NT2/D1 (cell line): ENCODE results near the gene UBE4B.
"Not testable (repeated sequence)": the region's sequence is repeated elsewhere in the genome, so short reads cannot be mapped to it uniquely, and the experiment has no call there.

ENCODE experiments used
- DNase-seq: peaks from one replicate; pipeline ENCODE4 v3.0.0-alpha.2; 2011; ENCODE audit warnings: low read depth, low spot score
- H3K27me3 ChIP-seq: 2 replicates; pipeline ENCODE4 v1.6.0; 2011; ENCODE audit warnings: mild to moderate bottlenecking; ENCODE audit not compliant: insufficient read length, insufficient read depth
- H3K36me3 ChIP-seq: 2 replicates; pipeline ENCODE4 v1.6.1; 2011; ENCODE audit warnings: mild to moderate bottlenecking, low read length, mixed read lengths; ENCODE audit not compliant: insufficient read depth, insufficient read length
- H3K4me1 ChIP-seq: 2 replicates; pipeline ENCODE4 v1.5.1; 2011; ENCODE audit not compliant: insufficient read depth, insufficient read length
- H3K4me3 ChIP-seq: 2 replicates; pipeline ENCODE4 v1.5.1; 2011; ENCODE audit warnings: low read depth; ENCODE audit not compliant: insufficient read length
- H3K9ac ChIP-seq: 2 replicates; pipeline ENCODE4 v1.6.0; 2011; ENCODE audit warnings: low read depth; ENCODE audit not compliant: insufficient read length
- H3K9me3 ChIP-seq: 2 replicates; pipeline ENCODE4 v1.5.1; 2011; ENCODE audit warnings: mild to moderate bottlenecking, low read length; ENCODE audit not compliant: insufficient read depth
- SUZ12 ChIP-seq: IDR thresholded peaks from 2 replicates; pipeline ENCODE4 v1.6.1; 2011; ENCODE audit not compliant: insufficient read length, insufficient read depth; ENCODE audit errors: extremely low read depth
- YY1 ChIP-seq: IDR thresholded peaks from 2 replicates; pipeline ENCODE4 v1.6.1; 2011; ENCODE audit not compliant: insufficient read length, insufficient read depth
- ZNF274 ChIP-seq: IDR thresholded peaks from 2 replicates; pipeline ENCODE4 v1.6.1; 2011; ENCODE audit warnings: mild to moderate bottlenecking, low read depth, low read length

UBE4B gene

DNA sequence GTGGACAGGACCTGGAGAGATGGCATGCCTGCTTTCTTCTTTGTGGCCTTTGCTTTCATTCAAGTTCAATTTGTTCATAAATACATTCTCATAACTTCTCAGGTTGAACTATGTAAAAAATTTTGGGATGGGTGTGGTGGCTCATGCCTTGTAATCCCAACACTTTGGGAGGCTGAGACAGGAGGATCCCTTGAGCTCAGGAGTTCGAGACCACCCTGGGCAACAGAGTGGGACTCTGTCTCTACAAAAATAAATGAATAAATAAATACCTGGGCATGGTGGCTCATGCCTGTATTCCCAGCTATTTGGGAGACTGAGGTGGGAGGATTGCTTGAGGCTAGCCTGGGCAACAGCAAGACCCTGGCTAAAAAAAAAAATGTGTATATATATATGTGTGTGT lies 179.7 kb downstream of the UBE4B start:
- H3K9ac ChIP-seq: peak overlapping the region; percentile 32
- H3K36me3 ChIP-seq: no peaks in the 10 kb centered on the region
- no peaks in the 10 kb centered on the region for H3K27me3 ChIP-seq
- TF ChIP-seq ZNF274: no peak
- no peak for TF ChIP-seq YY1
- H3K4me1 ChIP-seq: no peaks in the 10 kb centered on the region
- DNase-seq: no peak
- H3K9me3 ChIP-seq: no peaks in the 10 kb centered on the region
- no peak overlapping the region for H3K4me3 ChIP-seq

DNA sequence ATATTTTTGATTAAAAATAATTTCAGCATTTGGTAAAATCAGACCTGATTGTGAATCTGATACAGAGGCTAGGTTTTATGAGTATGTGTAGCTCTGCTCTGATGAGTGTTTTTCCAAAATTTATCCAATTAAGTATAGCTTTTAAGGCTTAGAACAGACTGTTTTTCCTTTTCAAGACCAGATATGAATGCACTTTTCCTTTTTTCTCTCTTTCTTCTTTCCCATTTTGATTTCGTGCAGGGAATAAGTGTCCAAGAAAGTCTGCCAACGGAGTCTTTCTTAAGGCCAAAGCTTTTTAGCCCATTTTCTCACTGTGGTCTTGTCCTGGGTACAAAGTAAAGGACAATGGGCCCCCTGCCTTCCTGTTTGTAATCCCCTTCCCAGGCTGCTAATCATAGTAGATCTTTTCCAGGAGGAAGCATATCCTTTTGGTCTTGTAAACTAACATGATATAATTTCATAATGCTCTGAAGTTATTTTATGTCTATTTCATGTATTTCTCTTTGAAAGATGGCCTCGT lies 180.5 kb downstream of the UBE4B start:
- no peaks in the 10 kb centered on the region for H3K36me3 ChIP-seq
- no peaks in the 10 kb centered on the region for H3K4me1 ChIP-seq
- no peak for TF ChIP-seq ZNF274
- no peaks in the 10 kb centered on the region for H3K9me3 ChIP-seq
- DNase-seq: no peak
- no peaks in the 10 kb centered on the region for H3K27me3 ChIP-seq
- H3K4me3 ChIP-seq: no peak overlapping the region
- H3K9ac ChIP-seq: peak overlapping the region; percentile 32

DNA sequence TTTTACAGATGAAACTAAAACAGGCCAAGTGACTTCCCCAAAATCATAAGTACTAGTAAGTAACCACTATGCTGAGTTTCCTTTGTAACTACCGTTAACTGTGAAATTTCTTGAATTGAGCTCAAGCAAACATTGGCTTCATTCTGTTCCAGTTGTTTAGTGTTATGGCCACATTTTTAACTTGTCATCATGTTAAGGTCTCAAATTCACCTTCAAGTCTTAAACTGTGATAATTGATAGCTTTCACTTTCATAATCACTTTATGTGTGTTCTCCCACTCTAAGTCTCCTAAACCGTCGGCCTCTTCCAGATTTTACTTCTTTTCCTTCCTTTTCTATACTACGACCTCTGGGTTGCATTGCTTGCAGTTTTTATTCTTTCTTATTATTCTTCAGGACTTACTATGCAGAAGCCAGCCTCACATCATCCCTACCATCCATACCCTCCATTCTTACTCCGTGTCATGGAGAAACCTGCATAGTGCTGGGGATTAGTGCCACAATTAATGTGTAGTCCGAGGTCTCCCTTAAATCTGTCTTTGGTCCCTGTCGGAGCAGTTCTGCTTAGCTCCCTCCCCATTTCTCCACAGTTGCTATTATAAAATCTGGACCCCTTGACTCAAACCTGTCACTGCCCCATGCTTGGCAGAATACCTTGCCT lies 183.5 kb downstream of the UBE4B start:
- H3K9me3 ChIP-seq: no peaks in the 10 kb centered on the region
- TF ChIP-seq YY1: no peak
- TF ChIP-seq ZNF274: no peak
- H3K9ac ChIP-seq: no peak overlapping the region
- no peaks in the 10 kb centered on the region for H3K27me3 ChIP-seq
- no peaks in the 10 kb centered on the region for H3K36me3 ChIP-seq
- no peak overlapping the region for H3K4me3 ChIP-seq
- DNase-seq: no peak
- no peaks in the 10 kb centered on the region for H3K4me1 ChIP-seq

DNA sequence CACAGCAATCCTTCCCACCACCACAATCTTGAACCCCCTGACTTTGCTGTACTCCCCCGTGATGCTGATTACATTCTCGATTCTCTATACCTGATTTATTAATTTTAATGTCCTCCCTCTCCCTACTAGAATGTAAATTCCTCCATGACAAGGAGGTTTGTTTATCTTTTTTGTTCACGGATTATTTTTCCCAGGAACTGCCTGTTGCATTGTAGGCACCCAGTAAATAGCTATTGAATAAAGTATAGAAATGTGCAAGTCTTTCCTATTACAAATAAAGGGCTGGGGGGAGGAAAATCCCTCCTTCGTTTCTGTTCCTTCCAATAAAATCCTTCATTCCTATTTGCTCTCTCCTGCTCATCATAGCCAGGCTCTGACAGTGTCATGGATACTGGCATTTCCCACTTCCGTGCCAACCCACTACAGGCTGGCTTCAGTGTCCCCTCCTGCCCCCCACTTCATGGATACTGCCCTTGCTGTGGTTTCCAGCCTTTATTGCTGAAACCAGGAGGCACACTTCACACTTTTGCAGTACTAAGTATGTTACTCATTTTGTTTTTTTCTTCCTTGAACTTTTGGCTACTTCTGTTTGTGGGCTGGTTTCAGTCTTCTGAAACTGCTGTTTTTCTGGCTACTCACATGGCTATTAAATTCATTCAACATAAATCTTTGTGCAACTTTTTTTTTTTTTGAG lies 185.1 kb downstream of the UBE4B start:
- no peak for DNase-seq
- Histone ChIP-seq H3K4me3 (no peak overlapping the region), H3K27me3 (no peaks in the 10 kb centered on the region), H3K36me3 (no peaks in the 10 kb centered on the region), H3K9ac (no peak overlapping the region), H3K9me3 (no peaks in the 10 kb centered on the region), H3K4me1 (no peaks in the 10 kb centered on the region)
- TF ChIP-seq ZNF274: no peak
- no peak for TF ChIP-seq YY1
- TF ChIP-seq SUZ12: no peak

DNA sequence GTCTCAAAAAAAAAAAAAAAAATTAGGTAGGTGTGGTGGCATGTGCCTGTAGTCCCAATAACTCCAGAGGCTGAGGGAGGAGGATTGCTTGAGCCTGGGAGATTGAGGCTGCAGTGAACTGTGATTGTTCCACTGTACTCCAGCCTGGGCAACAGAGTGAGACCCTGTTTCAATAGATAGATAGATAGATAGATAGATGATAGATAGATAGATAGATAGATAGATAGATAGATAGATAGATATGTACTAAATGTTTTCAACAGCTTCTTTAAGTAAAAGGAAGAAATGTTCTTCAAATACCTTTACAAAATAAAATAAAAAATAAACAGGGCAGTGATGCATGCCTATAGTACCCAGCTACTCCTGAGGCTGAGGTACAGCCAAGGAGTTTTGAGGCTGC lies 187.4 kb downstream of the UBE4B start:
- no peaks in the 10 kb centered on the region for H3K27me3 ChIP-seq
- no peaks in the 10 kb centered on the region for H3K4me1 ChIP-seq
- TF ChIP-seq SUZ12 (no peak), ZNF274 (no peak), YY1 (no peak)
- H3K9ac ChIP-seq: no peak overlapping the region
- H3K9me3 ChIP-seq: no peaks in the 10 kb centered on the region; the same call in 1 of the 2 replicates
- H3K36me3 ChIP-seq: no peaks in the 10 kb centered on the region
- no peak overlapping the region for H3K4me3 ChIP-seq
- DNase-seq: no peak

DNA sequence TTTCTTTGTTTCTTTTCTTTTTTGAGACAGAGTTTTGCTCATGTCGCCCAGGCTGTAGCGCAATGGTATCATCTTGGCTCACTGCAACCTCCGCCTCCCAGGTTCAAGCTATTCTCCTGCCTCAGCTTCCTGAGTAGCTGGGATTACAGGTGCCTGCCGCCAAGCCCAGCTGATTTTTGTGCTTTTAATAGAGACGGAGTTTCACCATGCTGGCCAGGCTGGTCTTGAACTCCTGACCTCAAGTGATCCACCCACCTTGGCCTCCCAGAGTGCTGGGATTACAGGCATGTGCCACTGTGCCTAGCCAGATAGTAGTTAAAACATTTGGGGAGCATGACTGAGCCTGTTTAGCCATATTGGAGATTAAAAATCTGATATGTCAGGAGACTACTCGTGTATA lies 187.9 kb downstream of the UBE4B start:
- not testable (repeated sequence) for H3K36me3 ChIP-seq, DNase-seq, H3K9me3 ChIP-seq, H3K4me1 ChIP-seq, H3K9ac ChIP-seq, H3K27me3 ChIP-seq, H3K4me3 ChIP-seq

DNA sequence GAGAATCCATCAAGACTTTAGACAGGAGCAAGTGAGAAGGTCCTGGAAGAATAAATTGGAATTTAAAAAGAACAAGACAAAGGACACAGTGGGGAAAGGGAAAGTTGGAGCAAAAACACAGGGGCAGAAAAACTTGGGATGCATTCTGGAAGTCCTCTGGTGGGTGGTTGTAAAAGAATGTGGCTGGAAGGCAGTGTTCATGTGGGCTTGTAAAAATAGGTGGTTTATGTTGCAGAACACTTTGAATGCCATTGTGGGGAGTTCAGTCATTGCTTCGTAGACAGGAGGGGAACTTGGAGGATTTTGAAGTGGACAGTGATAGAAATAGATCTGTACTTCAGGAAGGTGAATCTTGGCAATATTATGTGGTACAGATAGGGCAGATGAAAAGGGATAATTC lies 192.8 kb downstream of the UBE4B start:
- H3K4me1 ChIP-seq: no peaks in the 10 kb centered on the region
- H3K27me3 ChIP-seq: no peaks in the 10 kb centered on the region
- TF ChIP-seq YY1 (no peak), ZNF274 (no peak), SUZ12 (no peak)
- H3K9me3 ChIP-seq: no peaks in the 10 kb centered on the region; the same call in 1 of the 2 replicates
- H3K36me3 ChIP-seq: no peaks in the 10 kb centered on the region
- DNase-seq: no peak
- H3K9ac ChIP-seq: no peak overlapping the region
- no peak overlapping the region for H3K4me3 ChIP-seq

DNA sequence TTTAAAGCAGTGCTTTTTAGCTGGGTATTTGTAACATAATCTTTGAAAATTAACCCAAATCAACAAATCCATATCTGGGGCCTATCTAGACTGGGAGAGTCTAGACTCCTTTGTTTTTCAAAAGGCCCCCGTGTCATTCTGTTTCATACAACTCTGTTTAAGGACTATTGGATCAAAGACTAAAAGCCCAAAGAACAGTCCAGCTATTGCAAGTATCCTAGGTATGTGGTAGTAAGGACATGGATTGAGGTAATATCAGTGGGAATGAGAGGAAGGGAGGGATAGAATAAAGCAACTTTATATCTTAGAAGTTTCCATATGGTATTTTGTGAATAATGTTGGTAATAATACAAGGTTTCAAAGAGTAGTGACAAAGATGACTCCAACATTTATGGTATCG lies 195.8 kb downstream of the UBE4B start:
- H3K9me3 ChIP-seq: no peaks in the 10 kb centered on the region; the same call in 1 of the 2 replicates
- no peak for TF ChIP-seq ZNF274
- TF ChIP-seq SUZ12: no peak
- TF ChIP-seq YY1: no peak
- no peaks in the 10 kb centered on the region for H3K27me3 ChIP-seq
- DNase-seq: no peak
- H3K4me1 ChIP-seq: no peaks in the 10 kb centered on the region
- no peak overlapping the region for H3K9ac ChIP-seq
- H3K36me3 ChIP-seq: peaks cover 6% of the 10 kb centered on the region
- no peak overlapping the region for H3K4me3 ChIP-seq
